ENCODE data around the gene TTF2. TPM values are rescaled to one million over a fixed set of nuclear protein-coding genes. Genes with fewer than 3 reads are reported as not detected.

Gene TTF2
- total and polyA plus RNA-seq, 2 of the 8 experiments (the other 6 are each of a cell fraction or from before 2014, with no cell fraction given), result 16.9 to 89.6 TPM

GRCh38 chr1:117122330-117123025 is 62.4 kb downstream of the TTF2 start:
- H3K27me3 ChIP-seq (replicated peaks in 1 of 4; ENCODE audit: control insufficient read depth in 3 of 4, extremely low read depth in 1 of 4, insufficient read depth in 3 of 4, low read length in 3 of 4), result no peaks in the 10 kb centered on the region; a peak in 1 of 7 replicates
- POLR2A ChIA-PET (ENCODE audit: partially characterized antibody), result interaction anchor here (0.7 to 2.5 kb wide), 15 partner anchors 9 to 164 kb away, joined by 3 to 19 read pairs (median 3); partner anchors contain the start of gene TTF2
- peak overlapping the region; percentile 80 for H4K5ac ChIP-seq (ENCODE audit: insufficient read length, low read depth, low read length)
- no peak overlapping the region for H3K23ac ChIP-seq (ENCODE audit: insufficient read length)
- peak overlapping the region; percentile 43; the same call in 1 of the 2 replicates for H2AFZ ChIP-seq (ENCODE audit: low read length)
- no peaks in the 10 kb centered on the region; a peak in 1 of 4 replicates for H3K79me2 ChIP-seq (ENCODE audit: control insufficient read depth in 1 of 2, insufficient read depth in 2 of 2, low read length in 2 of 2)
- peak overlapping the region; percentile 59 to 79 (median 75) for H3K4me3 ChIP-seq (ENCODE audit: extremely low read depth in 1 of 4, insufficient read depth in 2 of 4, low read depth in 3 of 4, low read length in 4 of 4)
- no peak overlapping the region for H3K14ac ChIP-seq (ENCODE audit: insufficient read length)
- CTCF ChIA-PET (ENCODE audit: partially characterized antibody), result interaction anchor here (0.6 to 13.2 kb wide), 19 partner anchors 9 to 533 kb away, joined by 3 to 114 read pairs (median 3); partner anchors contain the start of gene TTF2
- H3K9me3 ChIP-seq (ENCODE audit: insufficient read depth in 2 of 2, low read depth in 1 of 2, low read length in 1 of 2), result no peaks in the 10 kb centered on the region
- WGBS, 2 experiments (ENCODE audit: extremely low coverage in 1 of 2, insufficient coverage in 1 of 2, insufficient read length in 1 of 2, insufficient replicate concordance in 2 of 2, low coverage in 1 of 2, low lambda C conversion rate in 2 of 2, missing lambda C conversion rate in 1 of 2), result 32% methylated on average over 32 of the region's 32 CpGs; no CpG with 5 or more reads in 1 of the 2 experiments
- no peak overlapping the region for H3K56ac ChIP-seq (replicated peaks; ENCODE audit: insufficient read length, low read depth, low read length)
- H3K9ac ChIP-seq (replicated peaks in 1 of 4; ENCODE audit: extremely low read depth in 1 of 4, low read depth in 3 of 4, low read length in 3 of 4), result peak overlapping the region in 2 of 4 experiments; percentile 60 to 70; a peak in 5 of 7 replicates
- H2BK5ac ChIP-seq (ENCODE audit: low read depth, low read length), result peak overlapping the region; percentile 53; the same call in 1 of the 2 replicates
- peak overlapping the region; percentile 34 for H3K18ac ChIP-seq (ENCODE audit: extremely low read depth, low read length)
- no peak overlapping the region for H2BK120ac ChIP-seq (replicated peaks; ENCODE audit: low read depth, low read length)
- peaks cover 5% of the 10 kb centered on the region; the same call in 1 of the 2 replicates for H3K23me2 ChIP-seq (ENCODE audit: low read depth, low read length)
- H3K36me3 ChIP-seq (ENCODE audit: control insufficient read depth in 2 of 4, insufficient read depth in 4 of 4, low read length in 3 of 4), result peaks cover 4 to 10% (median 8%) of the 10 kb centered on the region in 4 experiments; a peak in 7 of 8 replicates
- DNase-seq (ENCODE audit: low read depth in 1 of 2, low spot score in 2 of 2) (no peak), FAIRE-seq (no peak)
- no peak overlapping the region; the same call in 1 of the 2 replicates for H2BK12ac ChIP-seq (ENCODE audit: low read depth, low read length)
- H4K8ac ChIP-seq (ENCODE audit: extremely low read depth, insufficient read depth, low read length), result peak overlapping the region; percentile 72; the same call in 1 of the 2 replicates
- H4K91ac ChIP-seq (replicated peaks; ENCODE audit: insufficient read length, low read length), result peak overlapping the region; percentile 14
- peak overlapping the region; percentile 85 to 98 for H3K4me2 ChIP-seq (ENCODE audit: insufficient read depth in 1 of 2, low read depth in 2 of 2, low read length in 2 of 2)
- peaks cover 2 to 14% (median 8%) of the 10 kb centered on the region in 4 experiments for H3K4me1 ChIP-seq (replicated peaks in 1 of 4; ENCODE audit: control insufficient read depth in 3 of 4, insufficient read depth in 4 of 4, low read length in 3 of 4)
- no peak overlapping the region for H3K4ac ChIP-seq (replicated peaks; ENCODE audit: insufficient read length, low read depth, low read length)
- H3K79me1 ChIP-seq (ENCODE audit: low read depth, low read length), result no peaks in the 10 kb centered on the region
- peak overlapping the region; percentile 53; the same call in 1 of the 2 replicates for H2BK15ac ChIP-seq (ENCODE audit: low read length)
- TF ChIP-seq CTBP2 (IDR thresholded peaks at IDR 0.05; ENCODE audit: borderline replicate concordance, insufficient read depth, insufficient read length, low read length) (peak; percentile 5), SAP30 (IDR thresholded peaks at IDR 0.05; ENCODE audit: insufficient read depth, insufficient replicate concordance, low read length) (no peak), PHF8 (conservative IDR thresholded peaks at IDR 0.05; ENCODE audit: low read depth, low read length) (0 out of 2 replicates have a peak, but pooled peaks have one; percentile 21), ASH2L (IDR thresholded peaks at IDR 0.05; ENCODE audit: low read length) (peak; percentile 63), GTF2F1 (IDR thresholded peaks at IDR 0.05; ENCODE audit: borderline replicate concordance, low read depth, low read length) (no peak), BACH1 (IDR thresholded peaks at IDR 0.05; ENCODE audit: low read length) (peak; percentile 2; the same call in 1 of the 2 replicates)
- peak overlapping the region; percentile 55 for H3K27ac ChIP-seq (ENCODE audit: low read depth, low read length)
- no peak overlapping the region for H2AK5ac ChIP-seq (ENCODE audit: low read depth, low read length)
- H2BK20ac ChIP-seq (ENCODE audit: low read length), result no peak overlapping the region
- no peaks in the 10 kb centered on the region for H4K20me1 ChIP-seq (replicated peaks in 1 of 2; ENCODE audit: control insufficient read depth in 1 of 2, insufficient read depth in 2 of 2, low read length in 2 of 2)
